GM12892 (cell line): Measurements from ENCODE around the gene SORBS2.

Experiments used
- DNase-seq: peaks from one replicate; pipeline ENCODE4 v3.0.0; 2011; ENCODE audit not compliant: insufficient read length
- FAIRE-seq: peaks from 2 replicates; lab custom pipeline; 2011; peaks lifted over from hg19 to GRCh38; lab: Jason Lieb, UNC
- POLR2A ChIP-seq: IDR thresholded peaks from 2 replicates; pipeline ENCODE4 v1.6.1; 2011; ENCODE audit warnings: low read depth, low read length, control low read depth
- POLR2AphosphoS5 ChIP-seq: IDR thresholded peaks from 2 replicates; pipeline ENCODE4 v1.6.1; 2011; ENCODE audit warnings: low read depth, low read length, control low read depth
- TAF1 ChIP-seq: IDR thresholded peaks from 2 replicates; pipeline ENCODE4 v1.6.1; 2011; ENCODE audit warnings: low read depth, mild to moderate bottlenecking, control low read depth, low read length, borderline replicate concordance

Gene SORBS2

GRCh38 chr4:185761352-185762235 is 50.4 kb downstream of the SORBS2 start:
- no peak for TF ChIP-seq TAF1
- TF ChIP-seq POLR2A: no peak
- no peak for TF ChIP-seq POLR2AphosphoS5
- FAIRE-seq (no peak), DNase-seq (no peak)

GRCh38 chr4:185758807-185759206 is 53.2 kb downstream of the SORBS2 start:
- DNase-seq: no peak
- FAIRE-seq: no peak
- TF ChIP-seq POLR2AphosphoS5: no peak
- no peak for TF ChIP-seq TAF1
- no peak for TF ChIP-seq POLR2A

- DNase-seq: no peak
- no peak for TF ChIP-seq TAF1
- TF ChIP-seq POLR2A: no peak
- no peak for TF ChIP-seq POLR2AphosphoS5
- no peak for FAIRE-seq
Observed at GRCh38 chr4:185755451-185755850, 56.5 kb downstream of the SORBS2 start.

- TF ChIP-seq TAF1: no peak
- no peak for TF ChIP-seq POLR2A
- no peak for TF ChIP-seq POLR2AphosphoS5
- FAIRE-seq (no peak), DNase-seq (no peak)
Observed at GRCh38 chr4:185754961-185755360, 57.0 kb downstream of the SORBS2 start.

- DNase-seq: no peak
- no peak for FAIRE-seq
- TF ChIP-seq POLR2AphosphoS5: no peak
- no peak for TF ChIP-seq TAF1
- TF ChIP-seq POLR2A: no peak
Observed at GRCh38 chr4:185752872-185753271, 59.1 kb downstream of the SORBS2 start.

- no peak for DNase-seq
- no peak for FAIRE-seq
- TF ChIP-seq POLR2A (no peak), POLR2AphosphoS5 (no peak)
Observed at GRCh38 chr4:185749858-185750257, 62.1 kb downstream of the SORBS2 start.

GRCh38 chr4:185748901-185749390 is 63.0 kb downstream of the SORBS2 start:
- no peak for TF ChIP-seq POLR2A
- TF ChIP-seq POLR2AphosphoS5: no peak
- no peak for TF ChIP-seq TAF1
- no peak for FAIRE-seq
- no peak for DNase-seq

DNA sequence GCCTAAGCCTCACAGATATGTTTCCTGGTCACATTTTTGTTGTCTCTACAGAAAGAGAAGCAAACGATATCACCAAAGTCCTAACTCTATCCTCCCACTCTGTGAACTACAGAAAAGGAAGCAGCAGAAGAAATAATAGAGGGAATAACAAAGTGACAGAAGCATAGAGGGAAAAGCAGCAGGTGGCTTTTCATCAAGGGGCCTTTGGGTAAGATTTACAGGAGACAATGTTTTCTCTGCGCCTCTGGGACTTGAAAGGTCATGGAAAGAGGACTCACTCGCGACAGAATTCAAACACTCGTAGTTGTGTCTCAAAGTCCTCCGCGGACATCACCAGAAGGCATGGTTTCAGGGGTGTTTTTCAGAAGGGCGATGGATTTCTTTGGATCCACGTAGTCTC is 66.1 kb downstream of the SORBS2 start:
- no peak for FAIRE-seq
- DNase-seq: no peak
- TF ChIP-seq TAF1: no peak
- no peak for TF ChIP-seq POLR2A
- TF ChIP-seq POLR2AphosphoS5: no peak

GRCh38 chr4:185744946-185745345 is 67.0 kb downstream of the SORBS2 start:
- FAIRE-seq (no peak), DNase-seq (no peak)
- no peak for TF ChIP-seq TAF1
- no peak for TF ChIP-seq POLR2AphosphoS5
- TF ChIP-seq POLR2A: no peak

DNA sequence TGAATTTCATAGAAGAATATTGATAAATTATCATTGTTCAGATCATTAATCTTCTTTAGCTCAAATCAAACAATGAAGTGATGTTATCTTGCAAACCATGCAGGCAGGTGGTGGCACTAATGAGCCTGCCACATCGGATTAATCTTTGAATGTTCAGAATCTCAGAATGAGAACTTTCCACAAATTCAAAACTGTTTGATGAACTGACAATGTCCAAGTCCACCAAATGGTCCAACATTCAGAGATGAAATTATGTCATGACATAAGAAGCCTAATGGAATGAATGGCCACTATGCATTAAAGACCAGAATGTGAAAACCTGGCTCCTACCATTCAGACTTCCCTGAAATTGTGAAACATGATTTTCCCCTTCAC is 67.5 kb downstream of the SORBS2 start:
- TF ChIP-seq TAF1 (no peak), POLR2AphosphoS5 (no peak), POLR2A (no peak)
- DNase-seq (no peak), FAIRE-seq (no peak)

DNA sequence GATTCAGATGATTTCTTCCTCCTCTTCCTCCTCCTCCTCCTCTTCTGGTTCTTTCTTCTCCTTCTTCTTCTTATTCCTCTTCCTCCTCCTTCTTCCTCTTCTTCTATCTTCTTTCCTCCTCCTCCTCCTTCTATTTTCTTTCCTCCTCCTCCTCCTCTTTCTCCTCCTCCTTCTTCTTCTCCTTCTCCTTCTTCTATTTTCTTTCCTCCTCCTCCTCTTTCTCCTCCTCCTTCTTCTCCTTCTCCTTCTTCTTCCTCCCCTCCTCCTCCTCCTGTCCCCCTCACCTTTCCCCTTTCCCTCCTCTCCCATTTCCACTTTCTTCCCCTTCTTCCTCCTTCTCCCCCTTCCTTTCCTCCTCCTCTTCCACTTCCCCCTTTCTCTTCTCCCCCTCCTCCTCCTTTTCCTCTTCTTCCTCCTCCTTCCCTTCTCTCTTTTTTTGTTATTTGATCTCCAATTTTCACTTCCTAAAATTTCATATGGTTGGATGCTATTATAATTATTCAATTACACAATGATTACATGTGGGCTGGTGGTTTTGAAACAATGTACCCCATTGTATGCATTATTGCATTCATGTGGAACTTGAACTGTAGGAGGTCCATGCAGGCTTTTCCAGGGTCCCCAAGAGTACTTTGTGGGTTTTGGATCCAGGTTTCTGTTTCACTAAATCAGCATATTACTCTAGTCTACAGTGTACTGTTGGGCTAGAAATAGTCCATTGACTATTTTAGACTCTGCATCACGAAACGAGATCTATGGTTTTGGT is 68.1 kb downstream of the SORBS2 start:
- TF ChIP-seq TAF1 (no peak), POLR2AphosphoS5 (no peak), POLR2A (no peak)
- FAIRE-seq (no peak), DNase-seq (no peak)

GRCh38 chr4:185742766-185743165 is 69.2 kb downstream of the SORBS2 start:
- TF ChIP-seq TAF1 (no peak), POLR2A (no peak), POLR2AphosphoS5 (no peak)
- DNase-seq: no peak
- FAIRE-seq: no peak
